IMR-90 (cell line): Measurements from ENCODE around the gene WDR48. TPM values are rescaled to one million over a fixed set of nuclear protein-coding genes. Genes with fewer than 3 reads are reported as not detected.

Experiments used
- ATAC-seq: fragments of 200-7000 bp; cut with Tn5 transposase; 2 replicates; pipeline ENCODE4 v1.9.1; 2020; ENCODE audit warnings: low read depth, mild to moderate bottlenecking, moderate library complexity
- BruUV-seq: library from RNA; stranded (reverse); fragments of 400-500 nt; replicated peaks from 2 replicates; lab custom pipeline; 2021; lab: Mats Ljungman, UMichigan
- CTCF ChIA-PET: fragments of 300-600 bp; formaldehyde crosslinking; extraction: SDS; loops from one replicate; lab custom pipeline; 2021; ENCODE audit warnings: antibody characterized with exemption; lab: Yijun Ruan, JAX
- POLR2A ChIA-PET: fragments of 300-600 bp; sonication (Branson Sonifier 250); formaldehyde crosslinking; loops from one replicate; lab custom pipeline; 2022; ENCODE audit warnings: antibody characterized with exemption; ENCODE audit not compliant: unreplicated experiment; lab: Charles Lee
- DNase-seq: peaks from one replicate; pipeline ENCODE4 v3.0.0; 2013
- H2AFZ ChIP-seq: replicated peaks from 2 replicates; pipeline ENCODE3; 2013; ENCODE audit warnings: low read length, mild to moderate bottlenecking; ENCODE audit not compliant: poor library complexity
- H2AK5ac ChIP-seq: 2 replicates; pipeline ENCODE4 v1.6.1; 2013; ENCODE audit warnings: low read depth, low read length, inconsistent platforms
- H2AK9ac ChIP-seq: replicated peaks from 2 replicates; pipeline ENCODE3; 2013; ENCODE audit warnings: mild to moderate bottlenecking, low read depth, low read length, moderate library complexity; ENCODE audit not compliant: poor library complexity
- H2BK120ac ChIP-seq: 2 replicates; pipeline ENCODE4 v1.6.1; 2013; ENCODE audit warnings: low read depth, low read length, inconsistent platforms
- H2BK15ac ChIP-seq: 3 replicates; pipeline ENCODE4 v1.6.1; 2013; ENCODE audit warnings: low read depth, low read length, inconsistent platforms
- H2BK20ac ChIP-seq: 2 replicates; pipeline ENCODE4 v1.6.1; 2013; ENCODE audit warnings: low read depth, mild to moderate bottlenecking, inconsistent platforms, low read length, moderate library complexity
- H2BK5ac ChIP-seq: 2 replicates; pipeline ENCODE4 v1.6.1; 2013; ENCODE audit warnings: mild to moderate bottlenecking, low read depth, low read length, inconsistent platforms; ENCODE audit not compliant: poor library complexity, severe bottlenecking
- H3K14ac ChIP-seq: replicated peaks from 2 replicates; pipeline ENCODE4 v1.6.1; 2013; ENCODE audit warnings: low read depth, low read length, inconsistent platforms
- H3K18ac ChIP-seq: 2 replicates; pipeline ENCODE4 v1.6.1; 2013; ENCODE audit warnings: low read depth, low read length, control low read depth
- H3K23ac ChIP-seq: 2 replicates; pipeline ENCODE4 v1.6.1; 2013; ENCODE audit warnings: low read depth, low read length, inconsistent platforms
- H3K27ac ChIP-seq: 2 replicates; pipeline ENCODE4 v1.5.1; 2013; ENCODE audit warnings: mild to moderate bottlenecking, control low read depth, low read length; ENCODE audit not compliant: insufficient read depth
- H3K27me3 ChIP-seq: 2 replicates; pipeline ENCODE4 v1.6.1; 2013; ENCODE audit warnings: low read length; ENCODE audit not compliant: control insufficient read depth, insufficient read depth
- H3K36me3 ChIP-seq: 2 replicates; pipeline ENCODE4 v1.6.1; 2013; ENCODE audit warnings: low read length, mixed read lengths; ENCODE audit not compliant: control insufficient read depth, insufficient read depth
- H3K4ac ChIP-seq: 2 replicates; pipeline ENCODE4 v1.6.1; 2013; ENCODE audit warnings: low read depth, low read length, inconsistent platforms
- H3K4me1 ChIP-seq: 2 replicates; pipeline ENCODE4 v1.6.1; 2013; ENCODE audit warnings: low read length, mixed read lengths; ENCODE audit not compliant: control insufficient read depth, insufficient read depth
- H3K4me2 ChIP-seq: 2 replicates; pipeline ENCODE4 v1.6.1; 2013; ENCODE audit warnings: low read depth, mild to moderate bottlenecking, control low read depth, low read length, moderate library complexity
- H3K4me3 ChIP-seq: 2 replicates; pipeline ENCODE4 v1.5.1; 2013; ENCODE audit warnings: low read depth, mild to moderate bottlenecking, control low read depth, low read length, moderate library complexity; ENCODE audit not compliant: insufficient read depth
- H3K56ac ChIP-seq: 2 replicates; pipeline ENCODE4 v1.6.1; 2013; ENCODE audit warnings: low read length, inconsistent platforms; ENCODE audit not compliant: insufficient read depth; ENCODE audit errors: extremely low read depth
- H3K79me1 ChIP-seq, 2 experiments: 2 replicates each; pipeline ENCODE4 v1.6.1; 2013; ENCODE audit warnings: low read length in 2 of 2, inconsistent platforms in 1 of 2, low read depth in 1 of 2
- H3K9ac ChIP-seq: 2 replicates; pipeline ENCODE4 v1.6.1; 2013; ENCODE audit warnings: low read depth, low read length, control low read depth
- H3K9me1 ChIP-seq: 2 replicates; pipeline ENCODE4 v1.6.1; 2013; ENCODE audit warnings: low read length, inconsistent platforms; ENCODE audit not compliant: insufficient read depth
- H3K9me3 ChIP-seq: 2 replicates; pipeline ENCODE4 v1.6.1; 2013; ENCODE audit warnings: low read length; ENCODE audit not compliant: control insufficient read depth, insufficient read depth
- H4K20me1 ChIP-seq: 2 replicates; pipeline ENCODE4 v1.6.1; 2013; ENCODE audit warnings: low read length, inconsistent platforms; ENCODE audit not compliant: insufficient read depth
- H4K5ac ChIP-seq: 2 replicates; pipeline ENCODE4 v1.6.1; 2013; ENCODE audit warnings: mild to moderate bottlenecking, low read depth, low read length, control low read depth
- H4K8ac ChIP-seq, 2 experiments: 2 replicates each; pipeline ENCODE4 v1.6.1; 2013; ENCODE audit warnings: low read depth in 2 of 2, low read length in 2 of 2, control low read depth in 1 of 2, inconsistent platforms in 1 of 2
- H4K91ac ChIP-seq: 2 replicates; pipeline ENCODE4 v1.6.1; 2013; ENCODE audit warnings: low read depth, low read length, inconsistent platforms; ENCODE audit not compliant: insufficient read depth
- BHLHE40 ChIP-seq: fragments of 150-350 bp; IDR thresholded peaks from 2 replicates; pipeline ENCODE4 v1.6.1; 2016; ENCODE audit warnings: mild to moderate bottlenecking, low read depth, low read length
- CEBPB ChIP-seq: IDR thresholded peaks from 2 replicates; pipeline ENCODE4 v1.6.1; 2012; ENCODE audit warnings: low read depth, low read length, improper control_type of control experiment
- CHD1 ChIP-seq: IDR thresholded peaks from 2 replicates; pipeline ENCODE4 v1.6.1; 2012; ENCODE audit warnings: low read depth, low read length, improper control_type of control experiment
- CTCF ChIP-seq: conservative IDR thresholded peaks from 2 replicates; pipeline ENCODE4 v1.5.1; 2012; ENCODE audit warnings: mild to moderate bottlenecking, low read depth, low read length, improper control_type of control experiment
- FOS ChIP-seq: fragments of 150-350 bp; IDR thresholded peaks from 2 replicates; pipeline ENCODE4 v1.6.1; 2016; ENCODE audit warnings: low read depth, low read length
- MAFK ChIP-seq: IDR thresholded peaks from 2 replicates; pipeline ENCODE4 v1.6.1; 2012; ENCODE audit warnings: low read depth, low read length, improper control_type of control experiment
- MAZ ChIP-seq: IDR thresholded peaks from 2 replicates; pipeline ENCODE4 v1.6.1; 2012; ENCODE audit warnings: low read depth, mild to moderate bottlenecking, low read length, improper control_type of control experiment, moderate library complexity, borderline replicate concordance
- MXI1 ChIP-seq: IDR thresholded peaks from 2 replicates; pipeline ENCODE4 v1.6.1; 2012; ENCODE audit warnings: low read depth, mild to moderate bottlenecking, low read length, moderate library complexity, borderline replicate concordance
- NFE2L2 ChIP-seq: fragments of 150-350 bp; IDR thresholded peaks from 2 replicates; pipeline ENCODE4 v1.6.1; 2016; ENCODE audit warnings: low read depth, mild to moderate bottlenecking, low read length
- POLR2A ChIP-seq: IDR thresholded peaks from 2 replicates; pipeline ENCODE4 v1.6.1; 2012; ENCODE audit warnings: mild to moderate bottlenecking, low read depth, low read length
- RAD21 ChIP-seq: IDR thresholded peaks from 2 replicates; pipeline ENCODE4 v1.6.1; 2012; ENCODE audit warnings: low read length, improper control_type of control experiment
- RCOR1 ChIP-seq: IDR thresholded peaks from 2 replicates; pipeline ENCODE4 v1.6.1; 2012; ENCODE audit warnings: mild to moderate bottlenecking, low read length, improper control_type of control experiment; ENCODE audit not compliant: insufficient replicate concordance
- RFX5 ChIP-seq: IDR thresholded peaks from 2 replicates; pipeline ENCODE4 v1.8.0; 2012; ENCODE audit warnings: low read depth, mild to moderate bottlenecking, low read length, moderate library complexity
- SMC3 ChIP-seq: fragments of 150-350 bp; IDR thresholded peaks from 2 replicates; pipeline ENCODE4 v1.6.1; 2016; ENCODE audit warnings: low read depth, mild to moderate bottlenecking, antibody characterized with exemption, low read length, moderate library complexity
- WGBS, 2 experiments: methylation state at CpG; one replicate each; pipeline versions ENCODE4 v1.1.5 to v1.1.7; 2013; ENCODE audit warnings: missing lambda C conversion rate in 2 of 2; ENCODE audit not compliant: insufficient read length in 1 of 2; ENCODE audit errors: extremely low coverage in 2 of 2; 5-methylcytosine and 5-hydroxymethylcytosine counted together
- dilution Hi-C: fragments of 300-500 bp; cut with HindIII; formaldehyde crosslinking; loops from one replicate; pipeline ENCODE4 v1.14.3; 2018; ENCODE audit warnings: low sequenced_read_pairs; ENCODE audit not compliant: unreplicated experiment
- in situ Hi-C: fragments of 300-500 bp; cut with MboI; formaldehyde crosslinking; loops from 3 replicates; pipeline ENCODE4 v1.14.3; 2019; ENCODE audit warnings: low sequenced_read_pairs, inconsistent platforms, mixed read lengths
- intact Hi-C: fragments of 100-400 bp; cut with micrococcal nuclease; formaldehyde crosslinking; loops from 2 replicates; pipeline ENCODE4 v1.10.0; 2022
- polyA plus RNA-seq, 3 experiments: library from polyadenylated mRNA; depleted of rRNA; stranded (reverse); fragments of >200 nt; gene quantifications; 2 replicates each; pipeline ENCODE4 v1.2.3, GENCODE V29; 2012; ENCODE audit warnings: low replicate concordance in 1 of 3
- total RNA-seq: library from RNA; depleted of rRNA; stranded (reverse); fragments of >200 nt; gene quantifications from 2 replicates; pipeline ENCODE4 v1.2.3, GENCODE V29; 2012
- TF ChIP-seq, protein P1 (sequence below): fragments of 150-350 bp; IDR thresholded peaks from 2 replicates; pipeline ENCODE4 v1.6.1; 2017; ENCODE audit warnings: mild to moderate bottlenecking, antibody characterized with exemption, low read length, low read depth
- TF ChIP-seq, protein P2 (sequence below): fragments of 150-350 bp; IDR thresholded peaks from 2 replicates; pipeline ENCODE4 v1.6.1; 2016; ENCODE audit warnings: low read depth, mild to moderate bottlenecking, low read length, moderate library complexity, borderline replicate concordance

WDR48 gene
- total and polyA plus RNA-seq, 2 of the 4 experiments (the other 2 are of a cell fraction) = 14.4 to 41.2 TPM

GRCh38 chr3:39101022-39101689 lies 49.3 kb downstream of the WDR48 start:
- TF ChIP-seq FOS (no peak), CHD1 (no peak), POLR2A (no peak), MAZ (no peak), RFX5 (no peak), CEBPB (no peak), RAD21 (peak; percentile 58), NFE2L2 (no peak), SMC3 (peak; percentile 61), MXI1 (no peak), MAFK (no peak), RCOR1 (no peak), CTCF (peak; percentile 62), BHLHE40 (no peak)
- TF ChIP-seq, protein P1, sequence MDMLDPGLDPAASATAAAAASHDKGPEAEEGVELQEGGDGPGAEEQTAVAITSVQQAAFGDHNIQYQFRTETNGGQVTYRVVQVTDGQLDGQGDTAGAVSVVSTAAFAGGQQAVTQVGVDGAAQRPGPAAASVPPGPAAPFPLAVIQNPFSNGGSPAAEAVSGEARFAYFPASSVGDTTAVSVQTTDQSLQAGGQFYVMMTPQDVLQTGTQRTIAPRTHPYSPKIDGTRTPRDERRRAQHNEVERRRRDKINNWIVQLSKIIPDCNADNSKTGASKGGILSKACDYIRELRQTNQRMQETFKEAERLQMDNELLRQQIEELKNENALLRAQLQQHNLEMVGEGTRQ = no peak
- TF ChIP-seq, protein P2, sequence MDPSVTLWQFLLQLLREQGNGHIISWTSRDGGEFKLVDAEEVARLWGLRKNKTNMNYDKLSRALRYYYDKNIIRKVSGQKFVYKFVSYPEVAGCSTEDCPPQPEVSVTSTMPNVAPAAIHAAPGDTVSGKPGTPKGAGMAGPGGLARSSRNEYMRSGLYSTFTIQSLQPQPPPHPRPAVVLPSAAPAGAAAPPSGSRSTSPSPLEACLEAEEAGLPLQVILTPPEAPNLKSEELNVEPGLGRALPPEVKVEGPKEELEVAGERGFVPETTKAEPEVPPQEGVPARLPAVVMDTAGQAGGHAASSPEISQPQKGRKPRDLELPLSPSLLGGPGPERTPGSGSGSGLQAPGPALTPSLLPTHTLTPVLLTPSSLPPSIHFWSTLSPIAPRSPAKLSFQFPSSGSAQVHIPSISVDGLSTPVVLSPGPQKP = no peak
- Histone ChIP-seq H3K56ac (no peak overlapping the region), H3K79me1 (peaks cover 17 to 61% of the 10 kb centered on the region in 2 experiments), H2AK9ac (no peak overlapping the region), H4K20me1 (peaks cover 62% of the 10 kb centered on the region), H2BK120ac (no peak overlapping the region), H4K8ac (no peak overlapping the region), H3K4me3 (no peak overlapping the region), H3K14ac (no peak overlapping the region), H2BK5ac (no peak overlapping the region), H3K27me3 (no peaks in the 10 kb centered on the region), H4K5ac (no peak overlapping the region), H3K23ac (no peak overlapping the region), H2AK5ac (no peak overlapping the region), H3K9ac (no peak overlapping the region), H3K27ac (no peak overlapping the region), H2BK20ac (no peak overlapping the region), H2BK15ac (no peak overlapping the region), H3K4ac (no peak overlapping the region), H3K9me3 (no peaks in the 10 kb centered on the region), H3K36me3 (peaks cover 40% of the 10 kb centered on the region), H3K4me1 (peaks cover 4% of the 10 kb centered on the region; the same call in 1 of the 2 replicates), H4K91ac (no peak overlapping the region), H3K4me2 (no peak overlapping the region), H3K9me1 (peaks cover 8% of the 10 kb centered on the region), H3K18ac (no peak overlapping the region), H2AFZ (no peak overlapping the region)
- intact Hi-C loops (loop anchor here (1.0 kb wide), 1 partner anchor 187 kb away; no protein-coding TSS in a partner anchor), in situ Hi-C loops (no loop called here), dilution Hi-C loops (no loop called here)
- POLR2A ChIA-PET = no interaction called here
- no TSS peak for BruUV-seq
- WGBS, 2 experiments = no CpG with 5 or more reads among the region's 5 CpGs
- DNase-seq (peak; percentile 26), ATAC-seq (peak; percentile 72)
- CTCF ChIA-PET = interaction anchor here (0.6 kb wide), 1 partner anchor 315 kb away, joined by 6 read pairs; no protein-coding TSS in a partner anchor
